GM19099 (cell line): ENCODE results near the gene NRM.

Experiments used
- POLR2A ChIP-seq: IDR thresholded peaks from 3 replicates; pipeline ENCODE4 v1.6.1; 2011; ENCODE audit warnings: low read depth; ENCODE audit not compliant: insufficient read length; ENCODE audit errors: extremely low read depth

The NRM gene

DNA sequence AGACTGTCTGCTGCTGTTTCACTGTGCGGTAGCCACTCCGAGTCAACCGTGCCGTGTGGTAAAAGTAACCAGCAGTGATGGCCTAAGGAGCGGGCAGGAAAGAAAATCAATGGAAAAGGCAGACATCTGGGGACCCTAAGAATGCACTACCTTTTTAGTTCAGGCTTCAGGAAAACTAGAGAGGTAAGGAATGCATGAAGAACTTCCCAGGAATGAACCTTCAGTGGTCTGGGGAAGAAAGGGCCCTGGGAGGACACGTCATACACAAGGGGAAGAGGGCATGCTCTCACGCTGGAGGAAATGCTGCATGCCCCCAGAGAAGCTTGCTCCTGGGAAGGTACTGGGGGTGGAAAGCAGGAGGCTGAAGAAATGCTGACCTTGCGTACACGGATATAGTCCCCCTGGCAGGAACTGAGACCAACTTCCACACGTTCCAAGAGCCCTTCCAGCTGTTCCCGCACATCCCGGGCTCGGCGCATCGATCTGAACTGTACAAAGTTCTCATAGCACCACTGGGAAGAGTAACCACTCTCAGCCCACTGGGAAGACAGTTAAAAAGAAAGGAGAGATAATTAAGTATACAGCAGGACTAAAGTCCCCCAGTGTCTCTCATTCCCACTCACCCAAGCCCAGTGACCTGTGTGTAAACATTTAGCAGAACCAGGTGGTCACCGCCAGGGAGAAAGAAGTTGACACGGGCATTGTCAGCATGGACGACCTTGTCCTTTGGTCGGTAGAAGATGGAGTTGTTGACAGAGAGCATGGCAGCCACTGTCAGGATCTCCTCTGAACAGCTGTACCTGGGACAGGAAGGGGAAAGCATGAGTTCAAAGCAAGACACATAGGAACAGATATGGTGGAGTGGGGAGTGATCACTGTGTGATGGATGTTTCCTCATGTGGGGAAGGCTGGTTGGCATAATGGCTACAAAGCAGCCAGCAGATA lies 35.7 kb downstream of the NRM start:
- TF ChIP-seq POLR2A, result no peak

GRCh38 chr6:30651143-30651542 lies 39.6 kb downstream of the NRM start:
- no peak for TF ChIP-seq POLR2A

- TF ChIP-seq POLR2A, result peak; percentile 53
Observed at GRCh38 chr6:30647242-30648116, 43.3 kb downstream of the NRM start.

GRCh38 chr6:30646450-30647241 lies 44.1 kb downstream of the NRM start, which contains the start of gene C6orf136:
TSS of gene C6orf136 (plus strand) at chr6:30647133. CDS start at chr6:30647232, 99 bp downstream.
- TF ChIP-seq POLR2A, result no peak

DNA sequence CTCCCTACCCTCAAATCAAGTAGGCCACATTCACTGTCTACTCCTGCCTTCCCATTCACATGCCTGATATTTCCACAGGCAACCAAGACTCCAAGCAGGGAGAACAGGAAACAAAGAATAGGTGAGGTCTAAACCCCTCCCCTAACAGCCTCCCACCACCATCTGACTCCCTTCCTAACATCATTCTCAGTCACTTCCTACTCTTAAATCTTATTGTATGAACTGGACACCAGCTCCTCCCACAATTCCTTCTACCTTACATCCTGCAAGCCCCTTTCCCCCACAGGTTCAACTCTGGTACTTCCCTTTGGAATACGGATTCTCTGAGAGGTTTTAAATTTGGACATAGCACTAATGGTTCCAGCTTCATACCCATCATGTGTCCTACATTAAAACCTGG lies 44.8 kb downstream of the NRM start:
- TF ChIP-seq POLR2A, result no peak

DNA sequence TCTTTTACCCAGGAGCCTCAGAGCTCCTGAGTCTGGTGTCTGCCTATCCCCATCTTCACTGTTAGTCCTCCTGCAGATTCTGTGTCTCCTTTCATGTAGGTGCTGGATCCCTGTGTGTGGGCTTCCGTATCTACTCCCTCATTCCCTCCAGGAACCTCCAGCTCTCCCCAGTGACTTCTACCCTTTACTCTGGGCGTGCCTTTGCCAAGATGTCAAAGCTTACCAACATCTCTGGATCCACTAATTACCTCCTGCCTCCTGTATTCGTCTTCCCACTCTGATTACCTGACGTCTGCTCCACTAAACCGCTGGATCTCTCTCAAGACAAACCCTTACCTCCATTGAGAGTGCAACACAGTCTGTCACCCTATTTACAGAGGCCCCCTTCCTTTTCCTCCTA lies 46.0 kb downstream of the NRM start:
- TF ChIP-seq POLR2A, result no peak

GRCh38 chr6:30643656-30644055 lies 47.1 kb downstream of the NRM start:
- no peak for TF ChIP-seq POLR2A

- no peak for TF ChIP-seq POLR2A
Observed at GRCh38 chr6:30641048-30641447, 49.7 kb downstream of the NRM start.

DNA sequence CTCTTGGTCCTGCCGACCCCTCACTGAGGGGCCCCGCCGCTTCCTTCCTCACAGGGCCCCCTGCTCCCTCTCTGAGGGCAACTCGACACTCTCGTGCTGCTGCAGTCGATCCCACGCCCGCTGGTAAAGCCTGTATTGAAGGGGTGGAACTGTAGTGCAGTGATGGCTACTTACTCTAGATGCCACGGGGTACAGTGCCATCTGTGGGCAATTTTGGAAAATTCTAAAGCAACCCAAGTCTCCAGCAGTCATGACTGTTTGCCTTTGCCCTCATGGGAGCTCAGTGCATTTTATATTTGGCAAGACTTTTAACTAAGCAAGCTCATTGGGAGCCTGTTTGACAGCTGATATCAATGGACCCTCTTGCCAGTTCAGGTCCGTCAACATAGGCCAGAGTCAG lies 50.3 kb downstream of the NRM start:
- no peak for TF ChIP-seq POLR2A
